Muscle of leg (tissue), 11 donors: ENCODE results near the gene DDN. TPM values are rescaled to one million over a fixed set of nuclear protein-coding genes. Genes with fewer than 3 reads are reported as not detected.

Source experiments
- DNase-seq: peaks from one replicate; pipeline ENCODE4 v3.0.0; 2013
- H3K27ac ChIP-seq: one replicate; pipeline ENCODE4 v1.5.1; 2013; ENCODE audit warnings: mild to moderate bottlenecking, low read length, control low read depth
- H3K27me3 ChIP-seq: one replicate; pipeline ENCODE4 v1.6.1; 2013; ENCODE audit warnings: low read length; ENCODE audit not compliant: control insufficient read depth, insufficient read depth
- H3K36me3 ChIP-seq: one replicate; pipeline ENCODE4 v1.6.1; 2013; ENCODE audit warnings: low read length; ENCODE audit not compliant: control insufficient read depth, insufficient read depth
- H3K4me1 ChIP-seq: one replicate; pipeline ENCODE4 v1.6.1; 2013; ENCODE audit warnings: low read length; ENCODE audit not compliant: control insufficient read depth, insufficient read depth
- H3K4me3 ChIP-seq: one replicate; pipeline ENCODE4 v1.5.1; 2013; ENCODE audit warnings: low read length, control low read depth
- H3K9me3 ChIP-seq: replicated peaks from 2 replicates; pipeline ENCODE4 v1.6.1; 2013; ENCODE audit warnings: low read depth, low read length; ENCODE audit not compliant: control insufficient read depth
- WGBS: methylation state at CpG from one replicate; pipeline ENCODE4 v1.1.5; 2013; ENCODE audit warnings: missing lambda C conversion rate; ENCODE audit not compliant: insufficient coverage; 5-methylcytosine and 5-hydroxymethylcytosine counted together
- polyA plus RNA-seq, 8 donors: library from polyadenylated mRNA; unstranded; fragments of 120-200 nt; gene quantifications; one replicate each; pipeline versions ENCODE4 v1.2.1 to v1.2.3, GENCODE V29; 2013; ENCODE audit warnings: inconsistent platforms in 1 of 8, low replicate concordance in 1 of 8; ENCODE audit not compliant: insufficient read length in 8 of 8, insufficient read depth in 1 of 8
- total RNA-seq: library from RNA; stranded (reverse); fragments of 120-200 nt; gene quantifications from one replicate; pipeline ENCODE4 v1.2.4, GENCODE V29; 2013

DDN gene
- total and polyA plus RNA-seq, 9 donors = 10.2 to 30.4 (median 14.6) TPM

GRCh38 chr12:49040364-49040855 lies 41.2 kb upstream of the DDN start:
- DNase-seq = no peak

GRCh38 chr12:49039421-49040363 lies 40.5 kb upstream of the DDN start:
- no peak for DNase-seq
- H3K36me3 ChIP-seq = peaks cover 89% of the 10 kb centered on the region
- no peaks in the 10 kb centered on the region for H3K9me3 ChIP-seq
- no peak overlapping the region for H3K27ac ChIP-seq
- no peak overlapping the region for H3K4me3 ChIP-seq
- H3K4me1 ChIP-seq = no peaks in the 10 kb centered on the region
- H3K27me3 ChIP-seq = no peaks in the 10 kb centered on the region
- WGBS = 91% methylated on average over 20 of the region's 30 CpGs

More at GRCh38 chr12:49040364-49040855, 41.2 kb upstream of the DDN start:
- no peaks in the 10 kb centered on the region for H3K9me3 ChIP-seq
- H3K4me1 ChIP-seq = no peaks in the 10 kb centered on the region
- H3K4me3 ChIP-seq = no peak overlapping the region
- no peaks in the 10 kb centered on the region for H3K27me3 ChIP-seq
- no peak overlapping the region for H3K27ac ChIP-seq
- H3K36me3 ChIP-seq = peaks cover 89% of the 10 kb centered on the region
- 92% methylated on average over 14 of the region's 14 CpGs for WGBS

DNA sequence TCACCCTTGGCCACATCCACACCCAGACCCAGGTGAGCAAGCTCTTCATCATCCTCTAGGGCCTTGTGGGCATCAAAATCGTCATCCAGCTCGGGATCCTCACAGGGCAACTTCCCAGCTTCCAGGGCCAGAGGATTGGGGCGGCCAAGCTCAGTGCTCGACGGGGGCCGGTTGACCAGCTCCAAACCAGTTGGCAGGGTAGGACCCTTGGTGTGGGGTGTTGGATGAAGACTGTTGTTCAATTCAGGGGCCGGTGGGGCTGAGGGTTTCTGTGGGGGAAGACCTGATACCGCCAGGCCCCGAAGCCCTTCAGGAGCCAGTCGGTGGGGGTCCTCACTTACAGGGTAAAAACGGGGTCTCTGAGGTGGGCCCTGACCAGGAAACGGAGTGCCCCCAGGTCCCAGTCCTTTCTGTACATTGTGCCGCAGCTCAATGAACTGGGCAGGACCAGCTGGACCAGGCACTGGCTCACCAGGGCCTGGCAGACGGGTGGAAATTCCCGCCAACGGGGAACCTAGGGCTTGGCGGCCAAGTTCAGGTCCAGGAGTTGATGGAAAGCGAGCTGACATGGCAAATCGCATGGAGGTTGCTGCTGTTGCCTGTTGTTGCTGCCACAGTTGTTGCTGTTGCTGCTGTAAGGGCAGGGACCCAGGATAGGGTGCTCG lies 39.2 kb upstream of the DDN start:
- peaks cover 89% of the 10 kb centered on the region for H3K36me3 ChIP-seq
- no peaks in the 10 kb centered on the region for H3K27me3 ChIP-seq
- WGBS = 91% methylated on average over 20 of the region's 20 CpGs
- H3K4me1 ChIP-seq = peaks cover 10% of the 10 kb centered on the region
- no peak overlapping the region for H3K4me3 ChIP-seq
- no peak overlapping the region for H3K27ac ChIP-seq
- DNase-seq = no peak
- no peaks in the 10 kb centered on the region for H3K9me3 ChIP-seq

DNA sequence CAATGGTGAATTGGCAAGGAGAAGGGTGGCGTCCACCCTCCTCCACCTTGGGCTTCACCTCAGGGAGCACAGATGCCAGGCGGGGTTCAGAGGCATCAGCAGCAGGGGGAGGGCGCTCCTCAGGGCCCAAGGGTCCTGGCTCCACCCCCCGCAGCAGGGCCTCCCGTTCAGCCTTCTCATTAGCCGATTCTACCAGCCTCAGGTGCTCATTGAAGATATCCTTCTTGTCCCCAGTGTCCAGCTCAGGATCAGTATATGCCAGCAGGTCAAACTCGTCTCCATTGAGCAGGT lies 38.7 kb upstream of the DDN start:
- Histone ChIP-seq H3K27ac (no peak overlapping the region), H3K4me1 (peaks cover 16% of the 10 kb centered on the region), H3K4me3 (no peak overlapping the region), H3K36me3 (peaks cover 89% of the 10 kb centered on the region), H3K9me3 (no peaks in the 10 kb centered on the region), H3K27me3 (no peaks in the 10 kb centered on the region)
- 91% methylated on average over 5 of the region's 7 CpGs for WGBS
- no peak for DNase-seq

- no peak for DNase-seq
- H3K36me3 ChIP-seq = peaks cover 89% of the 10 kb centered on the region
- H3K4me3 ChIP-seq = no peak overlapping the region
- WGBS = 93% methylated on average over 8 of the region's 9 CpGs
- no peak overlapping the region for H3K27ac ChIP-seq
- H3K9me3 ChIP-seq = no peaks in the 10 kb centered on the region
- peaks cover 21% of the 10 kb centered on the region for H3K4me1 ChIP-seq
- no peaks in the 10 kb centered on the region for H3K27me3 ChIP-seq
These were observed 38.2 kb upstream of the DDN start for GRCh38 chr12:49037111-49037946.

- H3K4me1 ChIP-seq = peaks cover 32% of the 10 kb centered on the region
- DNase-seq = no peak
- no peaks in the 10 kb centered on the region for H3K9me3 ChIP-seq
- H3K27ac ChIP-seq = no peak overlapping the region
- H3K4me3 ChIP-seq = no peak overlapping the region
- 100% methylated on average over 1 of the region's 4 CpGs for WGBS
- H3K27me3 ChIP-seq = no peaks in the 10 kb centered on the region
- peaks cover 89% of the 10 kb centered on the region for H3K36me3 ChIP-seq
These were observed 36.9 kb upstream of the DDN start for GRCh38 chr12:49036029-49036428.

DNA sequence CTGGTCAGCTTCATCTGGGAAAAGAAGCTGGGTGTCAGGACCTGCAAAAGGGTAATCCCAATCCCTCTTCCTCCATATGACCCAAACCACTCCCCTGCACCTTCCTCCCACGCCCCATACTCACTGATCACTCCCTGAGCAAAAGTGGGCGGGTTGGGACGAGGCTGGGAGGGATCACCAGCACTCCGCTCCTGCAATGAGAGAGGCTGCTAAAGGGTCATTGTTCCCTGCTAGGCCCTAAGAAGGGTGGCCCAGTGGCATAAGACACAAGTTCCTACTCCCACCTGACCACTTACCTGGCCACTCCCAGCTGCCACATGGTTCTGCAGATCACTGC lies 35.1 kb upstream of the DDN start:
- Histone ChIP-seq H3K9me3 (no peaks in the 10 kb centered on the region), H3K36me3 (peaks cover 87% of the 10 kb centered on the region), H3K4me3 (no peak overlapping the region), H3K27me3 (no peaks in the 10 kb centered on the region), H3K4me1 (peaks cover 32% of the 10 kb centered on the region), H3K27ac (no peak overlapping the region)
- WGBS = no CpG with 5 or more reads among the region's 4 CpGs
- DNase-seq = no peak

GRCh38 chr12:49033611-49034285 lies 34.6 kb upstream of the DDN start:
- Histone ChIP-seq H3K27ac (no peak overlapping the region), H3K27me3 (no peaks in the 10 kb centered on the region), H3K9me3 (no peaks in the 10 kb centered on the region), H3K4me3 (no peak overlapping the region), H3K4me1 (peaks cover 32% of the 10 kb centered on the region), H3K36me3 (peaks cover 87% of the 10 kb centered on the region)
- no peak for DNase-seq
- 72% methylated on average over 11 of the region's 12 CpGs for WGBS

GRCh38 chr12:49032679-49033447 lies 33.7 kb upstream of the DDN start:
- Histone ChIP-seq H3K36me3 (peaks cover 87% of the 10 kb centered on the region), H3K27ac (peak overlapping the region; percentile 62), H3K4me3 (no peak overlapping the region), H3K27me3 (no peaks in the 10 kb centered on the region), H3K4me1 (peaks cover 32% of the 10 kb centered on the region), H3K9me3 (no peaks in the 10 kb centered on the region)
- WGBS = 68% methylated on average over 3 of the region's 3 CpGs
- DNase-seq = no peak
